Measurements from ENCODE around the gene TXK.

Gene TXK

GRCh38 chr4:48027653-48028052 is 106.4 kb downstream of the TXK start:
- no peak for DNase-seq (ENCODE audit: extremely low read depth, low read depth)
- TF ChIP-seq, protein P1, sequence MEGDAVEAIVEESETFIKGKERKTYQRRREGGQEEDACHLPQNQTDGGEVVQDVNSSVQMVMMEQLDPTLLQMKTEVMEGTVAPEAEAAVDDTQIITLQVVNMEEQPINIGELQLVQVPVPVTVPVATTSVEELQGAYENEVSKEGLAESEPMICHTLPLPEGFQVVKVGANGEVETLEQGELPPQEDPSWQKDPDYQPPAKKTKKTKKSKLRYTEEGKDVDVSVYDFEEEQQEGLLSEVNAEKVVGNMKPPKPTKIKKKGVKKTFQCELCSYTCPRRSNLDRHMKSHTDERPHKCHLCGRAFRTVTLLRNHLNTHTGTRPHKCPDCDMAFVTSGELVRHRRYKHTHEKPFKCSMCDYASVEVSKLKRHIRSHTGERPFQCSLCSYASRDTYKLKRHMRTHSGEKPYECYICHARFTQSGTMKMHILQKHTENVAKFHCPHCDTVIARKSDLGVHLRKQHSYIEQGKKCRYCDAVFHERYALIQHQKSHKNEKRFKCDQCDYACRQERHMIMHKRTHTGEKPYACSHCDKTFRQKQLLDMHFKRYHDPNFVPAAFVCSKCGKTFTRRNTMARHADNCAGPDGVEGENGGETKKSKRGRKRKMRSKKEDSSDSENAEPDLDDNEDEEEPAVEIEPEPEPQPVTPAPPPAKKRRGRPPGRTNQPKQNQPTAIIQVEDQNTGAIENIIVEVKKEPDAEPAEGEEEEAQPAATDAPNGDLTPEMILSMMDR (IDR thresholded peaks at IDR 0.05; ENCODE audit: low read depth, low read length, missing control alignments), result no peak
- H3K4me3 ChIP-seq (replicated peaks; ENCODE audit: low read depth, low read length), result no peak overlapping the region

- TF ChIP-seq, protein P1 (IDR thresholded peaks at IDR 0.05; ENCODE audit: low read depth, low read length, missing control alignments), result no peak
- DNase-seq (ENCODE audit: extremely low read depth, low read depth), result no peak
- no peak overlapping the region for H3K4me3 ChIP-seq (replicated peaks; ENCODE audit: low read depth, low read length)
These were observed 109.0 kb downstream of the TXK start for GRCh38 chr4:48025005-48025404.

DNA sequence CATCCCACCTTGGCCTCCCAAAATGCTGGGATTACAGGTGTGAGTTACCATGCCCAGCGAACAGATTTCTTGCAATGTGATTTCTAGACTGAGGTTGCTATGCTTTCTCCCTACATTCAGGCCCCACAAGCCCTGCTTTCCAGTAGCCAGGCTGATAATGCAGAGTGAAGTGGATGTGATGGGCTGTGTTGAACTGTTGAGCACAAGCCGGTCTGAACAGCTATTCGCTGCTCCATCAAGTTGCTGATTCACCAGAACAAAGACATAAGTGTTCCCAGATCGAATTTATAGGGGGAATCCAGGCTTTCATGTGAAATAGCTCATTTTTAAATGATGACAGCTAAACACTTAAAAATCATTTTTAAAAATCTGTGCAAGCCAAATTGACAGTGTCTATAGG is 109.5 kb downstream of the TXK start:
- no peak for DNase-seq (ENCODE audit: extremely low read depth, low read depth)
- H3K4me3 ChIP-seq (replicated peaks; ENCODE audit: low read depth, low read length), result no peak overlapping the region
- TF ChIP-seq, protein P1 (IDR thresholded peaks at IDR 0.05; ENCODE audit: low read depth, low read length, missing control alignments), result no peak

GRCh38 chr4:48022192-48022799 is 111.8 kb downstream of the TXK start:
- DNase-seq (ENCODE audit: extremely low read depth, low read depth), result no peak
- TF ChIP-seq, protein P1 (IDR thresholded peaks at IDR 0.05; ENCODE audit: low read depth, low read length, missing control alignments), result no peak

GRCh38 chr4:48021100-48021499 is 113.0 kb downstream of the TXK start:
- TF ChIP-seq, protein P1 (IDR thresholded peaks at IDR 0.05; ENCODE audit: low read depth, low read length, missing control alignments), result no peak
- no peak overlapping the region for H3K4me3 ChIP-seq (replicated peaks; ENCODE audit: low read depth, low read length)
- no peak for DNase-seq (ENCODE audit: extremely low read depth, low read depth)

More at GRCh38 chr4:48022192-48022799, 111.8 kb downstream of the TXK start:
- H3K4me3 ChIP-seq (replicated peaks; ENCODE audit: low read depth, low read length), result no peak overlapping the region

- H3K4me3 ChIP-seq (replicated peaks; ENCODE audit: low read depth, low read length), result no peak overlapping the region
- TF ChIP-seq, protein P1 (IDR thresholded peaks at IDR 0.05; ENCODE audit: low read depth, low read length, missing control alignments), result no peak
- DNase-seq (ENCODE audit: extremely low read depth, low read depth), result no peak
These were observed 115.9 kb downstream of the TXK start for GRCh38 chr4:48018112-48018511.

- DNase-seq (ENCODE audit: extremely low read depth, low read depth), result no peak
- TF ChIP-seq, protein P1 (IDR thresholded peaks at IDR 0.05; ENCODE audit: low read depth, low read length, missing control alignments), result no peak
- H3K4me3 ChIP-seq (replicated peaks; ENCODE audit: low read depth, low read length), result peak overlapping the region; percentile 63
These were observed 116.9 kb downstream of the TXK start for GRCh38 chr4:48017108-48017571.
